Natural killer cell treated with Interleukin-12 subunit alpha and Interleukin-12 subunit beta and Interleukin-15 and Interleukin-18, amount 100 ng/mL, for 72 hours (primary cell): ENCODE results near the gene CENPS. TPM values are rescaled to one million over a fixed set of nuclear protein-coding genes. Genes with fewer than 3 reads are reported as not detected.

Source experiments
- ATAC-seq, 2 donors: fragments of 150-1000 bp; cut with Tn5 transposase in 1 of 2; sonication (Bioruptor Pico), chemical (Tn5 transposase) in 1 of 2; 2 replicates each; pipeline ENCODE4 v1.10.0; 2021
- DNase-seq: peaks from one replicate; pipeline ENCODE4 v3.0.0; 2022; ENCODE audit warnings: low spot score
- H3K27ac Mint-ChIP-seq, 2 donors: 1 replicate in 1 of 2; 2 replicates in 1 of 2; pipeline ENCODE4 v1.8.0; 2022; ENCODE audit warnings: mixed read lengths in 2 of 2, mild to moderate bottlenecking in 1 of 2, moderate library complexity in 1 of 2
- H3K27me3 Mint-ChIP-seq, 2 donors: 1 replicate in 1 of 2; 2 replicates in 1 of 2; pipeline ENCODE4 v1.8.0; 2022; ENCODE audit warnings: mixed read lengths in 2 of 2
- H3K36me3 Mint-ChIP-seq: one replicate; pipeline ENCODE4 v1.8.0; 2022; ENCODE audit warnings: mixed read lengths
- H3K4me1 Mint-ChIP-seq, 2 donors: 1 replicate in 1 of 2; 2 replicates in 1 of 2; pipeline ENCODE4 v1.8.0; 2022; ENCODE audit warnings: low read depth in 2 of 2, mixed read lengths in 2 of 2, mild to moderate bottlenecking in 1 of 2
- H3K4me3 Mint-ChIP-seq: one replicate; pipeline ENCODE4 v1.8.0; 2022; ENCODE audit warnings: mixed read lengths
- H3K9me3 Mint-ChIP-seq: 2 replicates; pipeline ENCODE4 v1.8.0; 2022; ENCODE audit warnings: mixed read lengths
- total RNA-seq, 2 donors: library from RNA; stranded (reverse); gene quantifications; one replicate each; pipeline ENCODE4 v1.2.3, GENCODE V29; 2022

CENPS gene
- 10 to 100 TPM; 12.6 to 20.7 TPM for total RNA-seq

DNA sequence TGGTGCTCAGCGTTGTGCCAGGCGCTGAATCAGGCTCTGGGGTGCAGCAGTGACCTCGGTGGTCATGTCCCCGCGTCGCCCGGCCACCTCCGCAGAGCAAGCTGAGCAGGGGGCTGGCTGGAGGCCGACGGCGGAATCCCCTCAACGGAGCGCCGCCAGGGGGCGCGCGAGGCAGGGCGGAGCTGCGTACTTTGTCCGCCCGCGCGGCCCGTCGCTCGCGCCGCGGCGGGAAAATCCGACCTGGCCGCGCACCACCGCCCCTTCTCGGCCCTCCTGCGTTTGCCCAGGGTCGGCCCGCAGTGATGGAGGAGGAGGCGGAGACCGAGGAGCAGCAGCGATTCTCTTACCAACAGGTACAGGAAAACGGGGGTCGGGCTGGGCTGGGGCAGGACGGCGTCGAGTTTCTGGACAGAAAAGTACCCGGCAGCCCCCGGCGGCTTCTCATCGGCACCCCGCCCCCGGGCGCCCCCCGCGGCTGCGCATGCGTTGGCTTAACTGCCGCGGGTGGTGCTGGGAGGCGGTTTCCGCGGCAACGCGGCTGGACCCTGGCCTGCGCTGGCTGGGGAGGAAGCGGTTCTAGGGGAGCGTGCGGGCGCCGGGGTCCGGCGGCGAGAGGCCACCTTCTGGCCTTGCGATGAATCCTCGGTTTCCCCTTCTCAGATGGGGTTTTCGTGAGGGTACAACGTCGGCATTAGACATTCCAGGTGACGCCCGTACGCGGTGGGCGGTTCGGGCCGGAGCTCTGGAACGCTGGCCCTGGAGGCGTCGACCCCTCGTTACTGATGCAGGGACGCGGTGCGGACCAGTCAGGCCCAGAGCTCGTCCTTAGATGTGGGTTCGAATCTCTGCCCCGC lies at the start of gene CENPS:
CENPS (plus strand) TSS at position 218 of the 854 bp plus-strand sequence; CDS start at position 303, 85 bp downstream.
- Mint-ChIP-seq H3K4me3 (peak within 1 kb of the TSS; percentile 85), H3K27me3 (no peaks in the 10 kb centered on the region), H3K27ac (peak within 1 kb of the TSS; percentile 83 to 87), H3K9me3 (no peaks in the 10 kb centered on the region), H3K36me3 (no peaks in the 10 kb centered on the region), H3K4me1 (peaks cover 12 to 14% of the 10 kb centered on the region in 2 donors)
- DNase-seq, result peak; percentile 96
- ATAC-seq, result peak; percentile 94 to 97

DNA sequence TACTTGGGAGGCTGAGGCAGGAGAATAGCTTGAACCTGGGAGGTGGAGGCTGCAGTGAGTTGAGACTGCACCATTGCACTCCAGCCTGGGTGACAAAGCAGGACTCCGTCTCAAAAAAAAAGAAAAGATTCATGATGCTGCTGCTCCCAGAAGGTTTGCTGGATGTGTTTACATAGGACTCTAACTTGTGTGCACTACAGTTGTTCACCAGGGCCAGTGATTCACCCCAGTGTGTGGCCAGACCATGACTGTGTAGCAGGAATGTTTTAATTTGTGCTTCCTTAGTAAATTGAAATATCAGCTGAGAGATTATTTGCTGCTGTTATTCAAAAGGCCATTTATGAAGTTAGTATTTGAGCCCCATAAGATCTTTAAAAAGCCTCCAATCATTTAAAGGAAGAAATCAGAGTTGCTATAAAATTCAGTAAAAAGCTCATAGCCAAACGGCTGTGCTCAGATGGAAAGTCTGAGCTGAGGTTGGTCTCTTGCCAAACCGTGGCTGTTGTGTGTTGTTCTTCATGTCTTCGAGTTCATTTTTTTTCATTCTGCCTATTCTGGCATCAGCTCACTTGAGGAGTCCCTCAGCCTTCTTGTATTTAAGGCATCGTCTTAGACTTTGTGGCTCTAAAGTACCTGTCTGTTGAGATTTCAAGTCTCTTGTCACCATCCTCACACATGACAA lies 49.5 kb upstream of the CENPS start:
- Mint-ChIP-seq H3K36me3 (no peaks in the 10 kb centered on the region), H3K27me3 (no peaks in the 10 kb centered on the region), H3K4me3 (no peak overlapping the region), H3K27ac (no peak overlapping the region), H3K9me3 (no peaks in the 10 kb centered on the region), H3K4me1 (peaks cover 0 to 6% of the 10 kb centered on the region in 2 donors)
- ATAC-seq, result no peak
- no peak for DNase-seq

DNA sequence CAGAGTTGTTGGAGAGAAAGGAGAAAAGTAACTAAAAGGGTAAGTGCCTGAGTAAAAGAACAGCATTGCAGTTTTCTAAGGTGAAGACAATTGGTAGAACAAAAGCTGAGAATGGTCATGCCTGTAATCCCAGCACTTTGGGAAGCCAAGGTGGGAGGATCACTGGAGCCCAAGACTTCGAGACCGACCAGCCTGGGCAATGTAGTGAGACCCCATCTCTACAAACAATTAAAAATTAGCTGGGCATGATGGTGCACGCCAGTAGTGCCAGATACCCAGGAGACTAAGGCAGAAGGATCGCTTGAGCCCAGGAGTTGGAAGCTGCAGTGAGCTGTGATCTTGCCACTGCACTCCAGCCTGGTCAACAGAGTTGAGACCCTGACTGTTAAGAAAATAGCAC lies 46.6 kb upstream of the CENPS start:
- DNase-seq, result no peak
- peak overlapping the region in 1 of 2 donors; percentile 52 for H3K27ac Mint-ChIP-seq
- no peak for ATAC-seq
- H3K9me3 Mint-ChIP-seq, result no peaks in the 10 kb centered on the region
- H3K27me3 Mint-ChIP-seq, result no peaks in the 10 kb centered on the region
- H3K4me1 Mint-ChIP-seq, result peaks cover 0 to 2% of the 10 kb centered on the region in 2 donors
- no peak overlapping the region for H3K4me3 Mint-ChIP-seq
- H3K36me3 Mint-ChIP-seq, result no peaks in the 10 kb centered on the region

DNA sequence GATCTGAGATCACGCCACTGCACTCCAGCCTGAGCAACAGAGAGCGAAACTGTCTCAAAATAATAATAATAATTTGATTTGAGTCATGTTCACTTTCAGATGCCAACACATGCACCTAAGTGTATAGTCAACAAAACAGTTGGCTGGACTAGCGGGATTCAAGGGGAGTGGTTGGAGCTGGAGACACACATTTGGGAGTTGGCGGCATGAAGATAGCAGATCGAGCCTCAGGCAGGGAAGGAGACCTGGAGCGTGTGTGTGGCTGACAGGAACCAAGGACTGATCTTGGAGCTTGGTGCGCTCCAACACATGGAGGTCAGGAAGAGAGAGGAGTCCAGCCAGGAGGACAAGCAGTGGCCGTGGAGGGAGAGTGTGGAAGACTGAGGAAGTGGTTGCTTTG lies 46.0 kb upstream of the CENPS start:
- ATAC-seq, result no peak
- no peaks in the 10 kb centered on the region for H3K27me3 Mint-ChIP-seq
- no peak overlapping the region for H3K4me3 Mint-ChIP-seq

DNA sequence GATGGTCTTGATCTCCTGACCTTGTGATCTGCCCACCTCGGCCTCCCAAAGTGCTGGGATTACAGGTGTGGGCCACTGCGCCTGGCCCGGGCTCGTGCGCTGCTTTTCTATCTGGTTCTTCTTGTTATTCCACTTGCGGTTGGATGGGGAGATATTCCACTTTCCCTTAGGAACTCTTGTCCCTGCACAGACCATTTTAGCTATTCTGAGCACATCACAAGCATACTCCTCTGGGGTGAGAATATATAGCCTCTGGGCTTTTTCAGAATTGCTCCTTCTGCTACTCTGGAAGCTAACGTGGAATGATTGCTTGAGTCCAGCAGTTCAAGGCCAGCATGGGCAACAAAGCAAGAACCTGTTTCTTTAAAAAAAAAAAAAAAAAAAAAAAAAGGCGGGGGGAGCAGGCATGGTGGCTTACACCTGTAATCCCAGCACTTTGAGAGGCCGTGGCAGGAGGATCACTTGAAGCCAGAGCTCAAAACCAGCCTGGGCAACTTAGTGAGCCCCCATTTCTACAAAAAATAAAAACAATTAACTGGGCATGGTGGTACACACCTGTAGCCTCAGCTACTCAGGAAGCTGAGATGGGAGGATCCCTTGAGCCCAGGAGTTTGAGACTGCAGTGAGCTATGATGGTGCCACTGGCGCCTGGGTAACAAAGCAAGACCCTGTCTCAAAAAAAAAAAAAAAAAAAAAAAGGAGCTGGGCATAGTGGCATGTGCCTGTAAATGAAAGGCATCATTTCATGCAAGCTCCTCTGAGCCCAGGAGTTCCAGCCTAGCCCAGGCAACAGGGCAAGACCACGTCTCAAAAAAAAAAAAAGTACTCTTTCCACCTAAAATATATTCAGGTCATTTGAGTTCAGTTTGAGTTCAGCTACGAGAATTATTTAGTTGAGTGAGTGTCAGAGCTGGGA lies 43.2 kb upstream of the CENPS start:
- H3K4me1 Mint-ChIP-seq, result peaks cover 0 to 2% of the 10 kb centered on the region in 2 donors
- ATAC-seq, result no peak
- DNase-seq, result no peak
- H3K27ac Mint-ChIP-seq, result no peak overlapping the region
- no peaks in the 10 kb centered on the region for H3K36me3 Mint-ChIP-seq
- H3K9me3 Mint-ChIP-seq, result no peaks in the 10 kb centered on the region
- no peak overlapping the region for H3K4me3 Mint-ChIP-seq
- H3K27me3 Mint-ChIP-seq, result no peaks in the 10 kb centered on the region

More for the DNA sequence above, 46.0 kb upstream of the CENPS start:
- Mint-ChIP-seq H3K27ac (peak overlapping the region in 1 of 2 donors; percentile 52), H3K4me1 (peaks cover 0 to 2% of the 10 kb centered on the region in 2 donors), H3K36me3 (no peaks in the 10 kb centered on the region), H3K9me3 (no peaks in the 10 kb centered on the region)
- DNase-seq, result no peak

DNA sequence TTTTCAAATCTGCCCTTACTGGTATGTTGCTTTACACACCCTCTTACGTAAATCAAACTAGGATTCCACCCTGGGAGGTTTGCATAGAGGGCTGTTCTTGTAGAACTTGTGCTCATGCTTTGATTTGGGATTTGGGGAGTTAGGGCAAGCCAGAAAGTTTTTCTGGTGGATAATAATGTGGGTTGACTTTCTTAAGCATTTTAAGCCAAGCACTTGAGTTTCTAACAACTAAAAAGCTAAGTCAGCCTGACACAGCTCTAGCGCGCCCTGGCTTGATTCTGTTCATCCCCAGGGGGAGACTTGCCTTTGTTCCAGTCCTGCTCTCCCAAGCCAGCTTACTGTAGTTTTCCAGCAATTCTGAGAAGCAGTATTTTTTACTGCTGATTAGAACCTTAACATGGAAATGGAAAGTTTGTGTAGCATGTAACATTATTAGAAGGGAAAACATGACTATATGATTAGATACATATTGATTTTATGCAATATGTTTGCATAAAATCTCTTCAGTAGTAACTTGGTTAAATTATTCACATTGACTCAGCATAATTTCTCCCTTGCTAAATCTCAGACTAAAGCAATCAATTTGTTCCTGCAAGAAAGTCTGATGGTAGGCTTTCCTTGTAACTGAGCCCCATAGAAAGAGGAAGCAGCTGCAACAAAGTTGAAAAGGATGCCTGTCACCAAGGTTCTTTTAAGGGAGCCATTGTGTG lies 42.4 kb upstream of the CENPS start:
- no peak for ATAC-seq
- peaks cover 0 to 2% of the 10 kb centered on the region in 2 donors for H3K4me1 Mint-ChIP-seq
- peak overlapping the region in 1 of 2 donors; percentile 50 for H3K27ac Mint-ChIP-seq
- no peaks in the 10 kb centered on the region for H3K9me3 Mint-ChIP-seq
- DNase-seq, result no peak
- no peaks in the 10 kb centered on the region for H3K36me3 Mint-ChIP-seq
- no peak overlapping the region for H3K4me3 Mint-ChIP-seq
- H3K27me3 Mint-ChIP-seq, result no peaks in the 10 kb centered on the region

DNA sequence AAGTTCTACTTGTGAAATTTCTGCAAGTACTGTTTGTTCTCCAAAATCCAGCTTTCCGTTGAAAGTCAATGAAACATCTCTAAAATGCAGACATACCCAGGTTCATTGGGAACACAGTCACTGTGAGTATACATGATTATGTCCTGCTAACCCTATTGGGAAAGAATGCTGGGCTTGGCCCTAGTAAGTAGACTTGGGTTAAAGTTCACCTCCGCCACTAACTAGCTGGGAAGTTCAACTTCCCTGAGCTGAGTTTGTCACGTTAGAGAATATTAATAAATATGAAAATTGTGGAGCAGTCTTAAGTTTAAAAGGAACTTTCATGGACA lies 41.9 kb upstream of the CENPS start:
- no peaks in the 10 kb centered on the region for H3K27me3 Mint-ChIP-seq
- ATAC-seq (no peak), DNase-seq (no peak)
- H3K4me1 Mint-ChIP-seq, result no peaks in the 10 kb centered on the region
- peak overlapping the region in 1 of 2 donors; percentile 50 for H3K27ac Mint-ChIP-seq
- no peak overlapping the region for H3K4me3 Mint-ChIP-seq
- no peaks in the 10 kb centered on the region for H3K36me3 Mint-ChIP-seq
- H3K9me3 Mint-ChIP-seq, result no peaks in the 10 kb centered on the region

DNA sequence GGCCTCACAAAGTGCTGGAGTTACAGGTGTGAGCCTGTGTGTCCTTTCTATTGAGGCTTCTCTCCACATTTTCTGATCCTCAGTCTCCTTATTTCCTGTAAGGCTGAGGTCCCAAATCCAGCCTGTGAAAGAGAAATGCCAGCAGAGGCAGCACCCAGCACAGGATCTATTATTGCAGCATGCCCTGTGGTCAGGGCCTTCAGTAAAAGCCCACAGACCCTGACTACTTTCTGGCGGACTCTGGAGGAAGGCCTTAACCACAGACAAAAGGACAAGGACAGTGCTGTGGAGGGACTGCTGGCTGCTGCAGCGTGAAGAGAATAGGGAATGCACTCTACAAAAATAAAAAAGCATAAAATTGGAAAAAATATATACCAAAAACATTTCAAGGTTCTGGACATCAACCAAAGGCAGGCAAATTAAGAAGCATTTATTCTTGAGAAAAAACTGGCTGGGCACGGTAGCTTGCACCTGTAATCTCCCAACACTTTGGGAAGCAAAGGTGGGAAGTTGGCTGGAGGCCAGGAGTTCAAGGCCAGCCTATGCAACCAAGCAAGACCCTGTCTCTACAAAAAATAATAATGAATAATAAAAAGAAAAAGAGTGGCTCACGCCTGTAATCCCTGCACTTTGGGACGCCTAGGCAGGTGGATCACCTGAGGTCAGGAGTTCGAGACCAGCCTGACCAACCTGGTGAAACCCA lies 40.8 kb upstream of the CENPS start:
- no peak for ATAC-seq
- no peaks in the 10 kb centered on the region for H3K27me3 Mint-ChIP-seq
- H3K4me1 Mint-ChIP-seq, result no peaks in the 10 kb centered on the region
- H3K36me3 Mint-ChIP-seq, result no peaks in the 10 kb centered on the region
- peaks cover 3% of the 10 kb centered on the region for H3K9me3 Mint-ChIP-seq
- no peak overlapping the region for H3K27ac Mint-ChIP-seq
- H3K4me3 Mint-ChIP-seq, result no peak overlapping the region
- no peak for DNase-seq

DNA sequence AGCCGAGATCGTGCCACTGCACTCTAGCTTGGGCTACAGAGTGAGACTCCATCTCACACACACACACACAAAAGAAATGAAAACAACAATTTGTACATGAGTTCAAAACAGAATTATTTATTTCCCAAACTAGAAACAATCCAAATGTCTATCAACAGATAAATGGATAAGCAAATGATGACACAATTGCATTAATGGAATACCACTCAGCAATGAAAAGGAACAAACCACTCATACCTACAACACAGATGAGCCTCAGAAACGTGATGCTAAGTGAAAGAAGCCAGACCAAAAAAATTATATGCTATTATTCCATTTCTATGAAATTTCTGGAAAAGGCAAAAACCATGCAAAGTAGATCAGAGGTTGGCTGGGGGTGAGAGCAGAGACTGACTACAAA lies 33.4 kb upstream of the CENPS start:
- Mint-ChIP-seq H3K4me3 (peak overlapping the region; percentile 59), H3K4me1 (peaks cover 26 to 28% of the 10 kb centered on the region in 2 donors), H3K27me3 (no peaks in the 10 kb centered on the region), H3K27ac (peak overlapping the region in 1 of 2 donors; percentile 17), H3K36me3 (peaks cover 20% of the 10 kb centered on the region), H3K9me3 (peaks cover 3% of the 10 kb centered on the region)
- ATAC-seq (no peak), DNase-seq (no peak)

DNA sequence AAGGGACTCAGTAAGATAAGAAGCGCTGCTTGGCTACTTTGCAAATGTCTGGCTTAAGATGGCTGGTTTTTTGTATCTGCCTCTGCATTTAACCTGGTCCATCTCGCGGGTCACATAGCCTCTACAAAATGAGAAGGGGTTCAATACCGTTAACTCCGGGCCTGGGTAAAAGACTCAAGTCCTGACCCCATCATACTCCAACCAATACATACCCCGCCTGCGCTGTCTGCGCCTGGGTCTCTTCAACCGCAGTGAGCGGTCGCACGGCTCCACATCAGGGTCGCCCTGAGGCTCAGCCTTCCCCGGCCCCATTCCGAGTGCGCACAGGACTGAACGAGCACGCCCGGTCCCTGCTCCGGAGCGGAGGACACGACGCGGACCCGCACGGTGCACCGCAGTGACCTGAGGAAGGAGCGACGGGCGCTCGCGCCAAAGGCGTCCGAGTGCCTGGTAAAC lies 31.9 kb upstream of the CENPS start:
- peak overlapping the region; percentile 84 to 90 for H3K27ac Mint-ChIP-seq
- peaks cover 20% of the 10 kb centered on the region for H3K36me3 Mint-ChIP-seq
- H3K9me3 Mint-ChIP-seq, result peaks cover 3% of the 10 kb centered on the region
- peaks cover 28 to 30% of the 10 kb centered on the region in 2 donors for H3K4me1 Mint-ChIP-seq
- H3K27me3 Mint-ChIP-seq, result no peaks in the 10 kb centered on the region
- no peak for ATAC-seq
- DNase-seq, result no peak
- H3K4me3 Mint-ChIP-seq, result peak overlapping the region; percentile 96

DNA sequence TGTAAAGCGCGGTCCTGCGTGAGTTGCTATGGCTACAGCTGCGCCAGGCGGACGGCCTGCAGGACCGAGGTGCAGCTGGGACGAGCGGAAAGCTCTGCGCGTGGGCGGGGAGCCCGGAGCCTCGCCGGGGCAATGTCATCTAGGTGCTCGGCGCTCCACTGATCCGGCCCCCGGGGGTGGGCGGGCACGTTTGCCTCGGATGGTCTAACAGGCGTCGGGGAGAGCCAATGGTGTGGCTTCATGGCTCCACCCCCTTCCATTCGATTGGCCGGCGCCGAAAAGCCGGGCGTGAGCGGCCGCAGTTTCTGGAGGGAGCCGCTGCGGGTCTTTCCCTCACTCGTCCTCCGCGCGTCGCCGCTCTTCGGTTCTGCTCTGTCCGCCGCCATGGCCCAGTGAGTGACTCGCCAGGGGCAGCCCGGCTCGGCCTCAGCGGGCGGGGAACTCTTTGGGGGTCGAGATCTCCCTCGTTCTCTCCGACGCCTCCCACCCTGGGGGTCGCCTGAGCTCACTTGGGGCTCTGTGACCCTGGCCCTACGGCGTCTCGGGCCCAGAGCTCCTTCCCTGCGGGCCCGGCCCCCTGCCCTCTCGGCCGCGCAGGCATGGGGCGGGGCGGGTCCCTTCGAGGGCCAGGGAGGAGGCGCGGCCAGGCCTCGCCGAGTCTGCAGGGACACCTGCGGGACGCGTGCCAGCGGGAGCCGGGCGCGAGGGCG lies 31.3 kb upstream of the CENPS start, which contains the start of gene PGD:
PGD (plus strand) TSS at position 331 of the 710 bp plus-strand sequence; CDS start at position 385, 54 bp downstream.
- DNase-seq (peak; percentile 100), ATAC-seq (peak; percentile 97)
- peak within 1 kb of the TSS; percentile 98 for H3K4me3 Mint-ChIP-seq
- peaks cover 25% of the 10 kb centered on the region for H3K36me3 Mint-ChIP-seq
- peak within 1 kb of the TSS; percentile 84 to 99 for H3K27ac Mint-ChIP-seq
- H3K27me3 Mint-ChIP-seq, result no peaks in the 10 kb centered on the region
- H3K9me3 Mint-ChIP-seq, result peaks cover under 1% of the 10 kb centered on the region
- peaks cover 34 to 35% of the 10 kb centered on the region in 2 donors for H3K4me1 Mint-ChIP-seq

DNA sequence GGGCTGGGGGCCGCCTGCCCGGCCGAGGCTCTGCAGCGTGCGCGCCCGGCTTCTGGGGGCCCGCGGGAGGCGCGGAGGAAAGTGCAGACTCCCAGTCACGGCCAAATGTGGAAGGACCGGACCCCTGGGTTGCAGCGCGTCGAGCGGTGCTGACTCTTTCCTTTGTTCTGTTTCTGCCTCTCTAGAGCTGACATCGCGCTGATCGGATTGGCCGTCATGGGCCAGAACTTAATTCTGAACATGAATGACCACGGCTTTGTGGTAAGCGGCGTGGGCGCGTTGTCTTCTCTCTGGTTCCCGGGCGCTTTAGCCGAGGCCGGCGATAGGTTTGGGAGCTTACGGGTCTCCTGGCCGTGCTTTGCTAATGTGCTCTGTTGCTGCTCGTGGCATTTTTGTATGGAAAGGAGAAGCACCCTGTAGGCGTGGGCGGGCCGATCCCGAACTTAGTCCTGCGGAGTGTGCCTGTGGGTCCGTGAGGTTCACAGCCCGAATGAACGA lies 30.7 kb upstream of the CENPS start:
- DNase-seq (no peak), ATAC-seq (no peak)
- no peaks in the 10 kb centered on the region for H3K27me3 Mint-ChIP-seq
- peak overlapping the region; percentile 84 to 99 for H3K27ac Mint-ChIP-seq
- peak overlapping the region; percentile 98 for H3K4me3 Mint-ChIP-seq
- no peaks in the 10 kb centered on the region for H3K9me3 Mint-ChIP-seq
- H3K4me1 Mint-ChIP-seq, result peaks cover 37 to 38% of the 10 kb centered on the region in 2 donors
- H3K36me3 Mint-ChIP-seq, result peaks cover 29% of the 10 kb centered on the region
